Caco-2 (cell line): ENCODE results near the gene CRAT. TPM values are rescaled to one million over a fixed set of nuclear protein-coding genes. Genes with fewer than 3 reads are reported as not detected.

ENCODE experiments used
- BruUV-seq: library from RNA; stranded (reverse); fragments of 400-500 nt; replicated peaks from 2 replicates; lab custom pipeline; 2021; lab: Mats Ljungman, UMichigan
- CTCF ChIA-PET: fragments of 300-600 bp; sonication (Branson Sonifier 250); formaldehyde crosslinking; loops from one replicate; lab custom pipeline; 2022; ENCODE audit warnings: antibody characterized with exemption; lab: Charles Lee
- POLR2A ChIA-PET: fragments of 300-600 bp; sonication (Branson Sonifier 250); formaldehyde crosslinking; loops from one replicate; lab custom pipeline; 2022; ENCODE audit warnings: antibody characterized with exemption; lab: Charles Lee
- DNase-seq, 2 experiments: peaks; one replicate each; pipeline versions ENCODE4 v3.0.0 to v3.0.0-alpha.2; 2020 to 2022
- H3K27me3 ChIP-seq: replicated peaks from 2 replicates; pipeline ENCODE4 v1.6.0; 2011; ENCODE audit warnings: low read length; ENCODE audit not compliant: control insufficient read depth, insufficient read depth
- H3K36me3 ChIP-seq: 2 replicates; pipeline ENCODE4 v1.5.1; 2011; ENCODE audit warnings: low read length; ENCODE audit not compliant: control insufficient read depth, insufficient read depth
- H3K4me1 ChIP-seq: fragments of 250-450 bp; sonication (Bioruptor Pico); 2 replicates; pipeline ENCODE4 v1.5.1; 2020; ENCODE audit warnings: mild to moderate bottlenecking
- H3K4me3 ChIP-seq: 2 replicates; pipeline ENCODE4 v1.5.1; 2011; ENCODE audit warnings: low read depth, mild to moderate bottlenecking, control low read depth, low read length
- H3K9me3 ChIP-seq: fragments of 250-450 bp; sonication (Bioruptor Pico); 2 replicates; pipeline ENCODE4 v1.5.1; 2020; ENCODE audit warnings: mild to moderate bottlenecking, moderate library complexity
- H3K27ac Mint-ChIP-seq: one replicate; pipeline ENCODE4 v1.8.0; 2022; ENCODE audit warnings: mixed read lengths; ENCODE audit not compliant: unreplicated experiment
- H3K27me3 Mint-ChIP-seq: one replicate; pipeline ENCODE4 v1.8.0; 2022; ENCODE audit warnings: mixed read lengths; ENCODE audit not compliant: insufficient read depth, unreplicated experiment
- H3K36me3 Mint-ChIP-seq: one replicate; pipeline ENCODE4 v1.8.0; 2022; ENCODE audit warnings: mild to moderate bottlenecking, mixed read lengths; ENCODE audit not compliant: insufficient read depth, unreplicated experiment
- H3K4me1 Mint-ChIP-seq: one replicate; pipeline ENCODE4 v1.8.0; 2022; ENCODE audit warnings: low read depth, mixed read lengths; ENCODE audit not compliant: unreplicated experiment
- H3K4me3 Mint-ChIP-seq: one replicate; pipeline ENCODE4 v1.8.0; 2022; ENCODE audit warnings: mild to moderate bottlenecking, moderate library complexity, mixed read lengths; ENCODE audit not compliant: unreplicated experiment
- H3K9me3 Mint-ChIP-seq: one replicate; pipeline ENCODE4 v1.8.0; 2022; ENCODE audit warnings: mixed read lengths; ENCODE audit not compliant: unreplicated experiment
- intact Hi-C: fragments of 100-400 bp; cut with micrococcal nuclease; formaldehyde crosslinking; loops from one replicate; pipeline ENCODE4 v1.10.0; 2022; ENCODE audit not compliant: unreplicated experiment
- total RNA-seq: library from RNA; stranded (reverse); gene quantifications from 2 replicates; pipeline ENCODE4 v1.2.3, GENCODE V29; 2022
- TF ChIP-seq, protein P1 (sequence below), 2 experiments: fragments of 200-600 bp in 1 of 2; IDR thresholded peaks; 1 replicate in 1 of 2; 2 replicates in 1 of 2; pipeline versions ENCODE4 v1.5.1 to v1.8.0; 2011 to 2022; ENCODE audit warnings: antibody characterized with exemption in 1 of 2, control low read depth in 1 of 2, inconsistent platforms in 1 of 2, low read depth in 1 of 2, low read length in 1 of 2, mild to moderate bottlenecking in 1 of 2, moderate library complexity in 1 of 2; ENCODE audit not compliant: insufficient read depth in 1 of 2, severe bottlenecking in 1 of 2, unreplicated experiment in 1 of 2

Gene CRAT
- total RNA-seq, 1 experiment from 2014 or later: 20.7 TPM

DNA sequence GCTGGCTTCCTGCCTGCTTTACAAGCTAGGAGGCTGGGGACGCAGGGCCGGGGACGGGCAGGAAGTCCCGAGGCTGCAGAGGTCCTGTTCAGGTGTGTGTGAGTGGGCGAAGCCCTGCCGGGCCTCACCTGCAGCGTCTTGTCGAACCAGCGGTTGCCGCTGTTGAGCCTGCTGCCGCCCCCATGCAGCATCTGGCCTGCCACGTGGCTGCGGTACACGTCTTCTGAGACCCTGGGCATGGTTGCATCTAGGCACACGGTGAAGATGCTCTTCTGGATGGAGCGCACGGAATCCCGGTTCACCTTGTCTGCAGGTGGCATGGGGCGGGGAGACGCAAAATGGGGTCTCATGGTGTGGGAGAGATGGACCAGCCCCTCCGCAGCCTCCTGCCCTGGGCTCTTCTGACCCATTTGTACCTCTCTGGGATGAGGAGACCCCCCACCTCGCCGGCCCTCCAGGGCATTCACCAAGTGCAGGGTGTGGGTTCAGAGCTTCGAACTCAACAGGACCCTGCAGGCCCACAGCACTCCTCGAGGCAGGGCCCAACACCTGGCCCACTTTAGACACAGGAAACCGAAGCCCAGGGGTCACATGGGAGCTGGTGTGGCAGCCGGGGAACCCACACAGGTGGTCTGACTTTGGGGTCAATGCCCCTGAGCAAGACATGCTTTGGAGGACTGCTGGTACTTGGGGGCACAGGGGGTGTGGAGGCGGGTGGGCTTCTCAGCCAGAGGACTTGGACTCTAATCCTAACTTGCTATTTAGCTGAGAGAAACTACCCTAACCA, 10.0 kb downstream of the CRAT start:
- peaks cover 8% of the 10 kb centered on the region for H3K4me1 ChIP-seq
- no peak overlapping the region for H3K27ac Mint-ChIP-seq
- peaks cover 5% of the 10 kb centered on the region for H3K36me3 Mint-ChIP-seq
- TF ChIP-seq, protein P1, sequence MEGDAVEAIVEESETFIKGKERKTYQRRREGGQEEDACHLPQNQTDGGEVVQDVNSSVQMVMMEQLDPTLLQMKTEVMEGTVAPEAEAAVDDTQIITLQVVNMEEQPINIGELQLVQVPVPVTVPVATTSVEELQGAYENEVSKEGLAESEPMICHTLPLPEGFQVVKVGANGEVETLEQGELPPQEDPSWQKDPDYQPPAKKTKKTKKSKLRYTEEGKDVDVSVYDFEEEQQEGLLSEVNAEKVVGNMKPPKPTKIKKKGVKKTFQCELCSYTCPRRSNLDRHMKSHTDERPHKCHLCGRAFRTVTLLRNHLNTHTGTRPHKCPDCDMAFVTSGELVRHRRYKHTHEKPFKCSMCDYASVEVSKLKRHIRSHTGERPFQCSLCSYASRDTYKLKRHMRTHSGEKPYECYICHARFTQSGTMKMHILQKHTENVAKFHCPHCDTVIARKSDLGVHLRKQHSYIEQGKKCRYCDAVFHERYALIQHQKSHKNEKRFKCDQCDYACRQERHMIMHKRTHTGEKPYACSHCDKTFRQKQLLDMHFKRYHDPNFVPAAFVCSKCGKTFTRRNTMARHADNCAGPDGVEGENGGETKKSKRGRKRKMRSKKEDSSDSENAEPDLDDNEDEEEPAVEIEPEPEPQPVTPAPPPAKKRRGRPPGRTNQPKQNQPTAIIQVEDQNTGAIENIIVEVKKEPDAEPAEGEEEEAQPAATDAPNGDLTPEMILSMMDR (IDR thresholded peaks at IDR 0.05; ENCODE audit: insufficient read depth in 1 of 2, low read depth in 1 of 2, low read length in 1 of 2, severe bottlenecking in 1 of 2, unreplicated experiment in 1 of 2): no peak
- no peaks in the 10 kb centered on the region for H3K4me1 Mint-ChIP-seq
- peak in 1 of 2 experiments; percentile 34 for DNase-seq
- no peaks in the 10 kb centered on the region for H3K9me3 ChIP-seq
- no peaks in the 10 kb centered on the region for H3K36me3 ChIP-seq
- no TSS peak for BruUV-seq
- ChIA-PET POLR2A (no interaction called here), CTCF (interaction anchor here (0.6 kb wide), 1 partner anchor 451 kb away, joined by 5 read pairs; no protein-coding TSS in a partner anchor)
- H3K4me3 ChIP-seq: no peak overlapping the region
- H3K4me3 Mint-ChIP-seq: no peak overlapping the region
- H3K9me3 Mint-ChIP-seq: no peaks in the 10 kb centered on the region
- no peaks in the 10 kb centered on the region for H3K27me3 ChIP-seq
- no peaks in the 10 kb centered on the region for H3K27me3 Mint-ChIP-seq
- intact Hi-C loops: no loop called here

- Mint-ChIP-seq H3K27me3 (no peaks in the 10 kb centered on the region), H3K4me3 (no peak overlapping the region), H3K36me3 (peaks cover 21% of the 10 kb centered on the region), H3K9me3 (no peaks in the 10 kb centered on the region), H3K4me1 (no peaks in the 10 kb centered on the region), H3K27ac (no peak overlapping the region)
- CTCF ChIA-PET: no interaction called here
- DNase-seq: no peak
- Histone ChIP-seq H3K36me3 (no peaks in the 10 kb centered on the region), H3K9me3 (no peaks in the 10 kb centered on the region), H3K4me1 (peaks cover 4% of the 10 kb centered on the region), H3K27me3 (no peaks in the 10 kb centered on the region), H3K4me3 (no peak overlapping the region)
- POLR2A ChIA-PET: interaction anchor here (1.1 kb wide), 1 partner anchor 18 kb away, joined by 4 read pairs; no protein-coding TSS in a partner anchor
- intact Hi-C loops: no loop called here
- TF ChIP-seq, protein P1 (IDR thresholded peaks at IDR 0.05; ENCODE audit: insufficient read depth in 1 of 2, low read depth in 1 of 2, low read length in 1 of 2, severe bottlenecking in 1 of 2, unreplicated experiment in 1 of 2): no peak
- BruUV-seq: no TSS peak
Measured at GRCh38 chr9:129098328-129098727, 12.3 kb downstream of the CRAT start.

- Histone ChIP-seq H3K36me3 (no peaks in the 10 kb centered on the region), H3K4me3 (no peak overlapping the region), H3K4me1 (no peaks in the 10 kb centered on the region), H3K9me3 (no peaks in the 10 kb centered on the region), H3K27me3 (no peaks in the 10 kb centered on the region)
- POLR2A ChIA-PET: interaction anchor here (0.6 kb wide), 1 partner anchor 171 kb away, joined by 4 read pairs; no protein-coding TSS in a partner anchor
- CTCF ChIA-PET: interaction anchor here (0.9 kb wide), 1 partner anchor 16 kb away, joined by 5 read pairs; the partner anchor contains the start of gene DOLPP1
- TF ChIP-seq, protein P1 (IDR thresholded peaks at IDR 0.05; ENCODE audit: insufficient read depth in 1 of 2, low read depth in 1 of 2, low read length in 1 of 2, severe bottlenecking in 1 of 2, unreplicated experiment in 1 of 2): no peak
- H3K4me3 Mint-ChIP-seq: no peak overlapping the region
- H3K4me1 Mint-ChIP-seq: no peaks in the 10 kb centered on the region
- H3K36me3 Mint-ChIP-seq: peaks cover 22% of the 10 kb centered on the region
- intact Hi-C loops: no loop called here
- H3K27ac Mint-ChIP-seq: no peak overlapping the region
- BruUV-seq: no TSS peak
- no peak for DNase-seq
- H3K27me3 Mint-ChIP-seq: no peaks in the 10 kb centered on the region
- no peaks in the 10 kb centered on the region for H3K9me3 Mint-ChIP-seq
Measured at GRCh38 chr9:129097671-129098306, 12.8 kb downstream of the CRAT start.
